Measurements from ENCODE around the gene SPATA16.

DNA sequence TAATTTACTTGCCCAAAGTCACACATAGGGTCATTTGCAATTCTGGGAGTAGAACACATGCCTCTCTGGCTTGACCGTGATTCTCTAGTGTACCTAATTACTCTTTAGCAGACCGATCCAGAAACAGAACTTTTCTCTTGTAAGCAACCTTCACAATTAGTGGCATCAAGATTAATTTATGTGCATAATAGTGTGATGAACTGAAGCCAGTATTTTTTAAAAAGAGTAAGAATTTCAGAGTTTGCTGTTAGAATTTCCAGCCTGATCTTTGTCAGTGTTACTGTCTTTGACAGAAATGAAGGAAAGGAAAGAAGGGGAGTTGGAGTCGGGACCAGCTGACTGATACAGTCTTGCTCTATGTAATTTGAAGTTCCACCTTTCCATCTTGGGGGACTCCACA is 137.1 kb downstream of the SPATA16 start:
- TF ChIP-seq SP1 (IDR thresholded peaks at IDR 0.05) (no peak), ARNT (IDR thresholded peaks at IDR 0.05) (no peak), FOXM1 (IDR thresholded peaks at IDR 0.05; ENCODE audit: borderline replicate concordance) (no peak), NFRKB (IDR thresholded peaks at IDR 0.05) (no peak), BHLHE40 (IDR thresholded peaks at IDR 0.05; ENCODE audit: borderline replicate concordance) (no peak), L3MBTL2 (conservative IDR thresholded peaks at IDR 0.05) (no peak), FOXA1 (IDR thresholded peaks at IDR 0.05) (no peak), LEF1 (IDR thresholded peaks at IDR 0.05; ENCODE audit: borderline replicate concordance) (no peak)
